Islet precursor cell (in vitro differentiated cells): Measurements from ENCODE around the gene AVL9.
"Not testable (repeated sequence)": the region's sequence is repeated elsewhere in the genome, so short reads cannot be mapped to it uniquely, and the experiment has no call there.

ENCODE experiments used
- DNase-seq: peaks from one replicate; pipeline ENCODE4 v3.0.0-alpha.2; 2018

AVL9 gene

DNA sequence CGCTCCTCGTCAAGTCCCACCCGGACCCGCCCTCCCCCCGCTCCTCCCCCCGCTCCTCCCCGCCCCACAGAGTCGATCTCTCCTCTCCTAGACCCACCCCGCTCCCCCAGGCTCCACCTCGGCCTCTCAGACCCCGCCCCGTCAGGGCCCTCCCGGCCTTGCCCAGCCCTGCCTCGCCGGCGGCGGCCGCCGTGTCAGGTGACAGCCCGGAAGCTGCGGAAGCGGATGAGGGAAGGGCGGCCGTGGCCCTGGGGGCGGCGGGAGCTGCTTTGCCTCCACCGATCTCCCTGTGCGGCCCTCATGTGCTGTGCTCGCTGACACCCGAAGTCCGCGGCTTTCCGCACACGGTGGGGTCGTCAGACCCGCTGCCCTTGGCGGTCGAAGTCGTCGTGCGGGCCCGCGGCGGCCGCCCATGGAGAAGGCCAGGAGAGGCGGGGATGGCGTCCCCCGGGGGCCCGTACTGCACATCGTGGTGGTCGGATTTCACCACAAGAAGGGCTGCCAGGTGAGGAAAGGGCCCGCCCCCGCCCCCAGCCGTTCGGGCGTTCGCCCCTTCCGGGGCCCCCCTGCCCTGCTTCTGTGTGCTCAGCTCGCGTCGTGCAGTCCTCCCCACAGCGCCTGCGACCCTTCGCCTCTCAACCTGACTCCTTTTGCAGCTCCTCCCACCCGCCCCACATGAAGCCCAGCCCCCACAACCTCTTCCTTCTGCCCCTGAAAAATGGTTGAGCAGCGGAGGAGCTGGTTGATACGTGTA lies at the start of gene AVL9:
AVL9 (plus strand) TSS at position 192 of the 754 bp plus-strand sequence; CDS start at position 413, 221 bp downstream.
- peak; percentile 100 for DNase-seq

- no peak for DNase-seq
Measured at GRCh38 chr7:32447218-32447617, 48.1 kb upstream of the AVL9 start.

GRCh38 chr7:32453341-32454011 lies 41.8 kb upstream of the AVL9 start:
- DNase-seq, result peak; percentile 66

DNA sequence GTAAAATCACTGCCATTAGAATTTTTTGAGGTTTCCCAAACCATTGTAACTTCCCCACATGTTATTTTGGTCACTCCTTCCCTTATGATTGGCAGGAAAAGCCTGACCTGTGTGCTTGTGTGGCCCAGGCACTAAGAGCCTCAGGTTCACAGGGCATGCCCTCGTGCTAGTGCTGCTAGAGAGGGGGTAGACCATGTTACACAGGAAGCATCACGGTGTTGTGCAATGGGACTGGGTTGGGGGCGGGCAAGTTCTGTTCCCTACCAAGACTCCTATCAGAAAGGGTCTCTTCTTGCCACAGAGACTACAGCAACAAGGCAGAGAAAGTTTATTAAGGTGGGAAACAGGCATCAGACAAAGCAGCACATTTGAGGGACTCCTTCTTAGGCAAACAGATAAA lies 37.3 kb upstream of the AVL9 start:
- no peak for DNase-seq

DNA sequence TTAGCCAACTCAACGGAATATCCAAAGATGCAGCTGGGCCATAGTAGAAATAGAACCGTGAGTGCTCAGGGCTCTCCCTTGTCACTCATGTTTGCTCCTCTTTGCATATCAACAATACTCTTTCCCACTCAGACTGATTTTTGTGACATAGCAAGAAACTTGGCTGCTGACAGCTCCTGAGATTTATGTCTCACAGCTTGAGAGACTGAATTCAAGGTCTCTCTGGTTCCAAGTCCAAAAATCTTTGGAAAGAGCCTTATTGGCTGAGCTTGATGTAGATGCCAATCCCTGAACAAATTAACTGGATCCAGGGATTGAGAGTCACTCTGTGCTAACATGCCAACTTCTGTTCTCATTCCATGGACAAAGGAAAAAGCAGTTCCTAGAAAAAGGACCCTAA lies 35.5 kb upstream of the AVL9 start:
- DNase-seq, result no peak

DNA sequence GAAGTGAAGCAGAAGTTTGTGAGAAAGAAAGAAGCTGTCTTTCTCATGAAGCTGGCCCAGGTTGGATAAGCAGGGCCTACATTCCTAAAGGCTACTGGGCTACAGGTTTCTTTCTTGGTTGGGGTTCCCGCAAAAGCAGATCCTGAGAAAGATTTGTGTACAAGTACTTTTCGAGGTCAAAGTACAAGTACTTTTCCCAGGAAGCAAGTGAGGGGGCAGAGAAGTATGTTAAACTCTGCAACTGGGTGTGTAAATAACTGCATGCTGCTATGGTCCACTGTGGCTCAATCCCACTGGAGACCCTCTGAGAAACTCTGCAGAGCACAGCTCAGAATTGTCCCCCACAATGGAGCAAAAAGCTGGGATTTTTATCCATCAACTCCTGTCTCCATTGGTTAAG lies 33.8 kb upstream of the AVL9 start:
- no peak for DNase-seq

DNA sequence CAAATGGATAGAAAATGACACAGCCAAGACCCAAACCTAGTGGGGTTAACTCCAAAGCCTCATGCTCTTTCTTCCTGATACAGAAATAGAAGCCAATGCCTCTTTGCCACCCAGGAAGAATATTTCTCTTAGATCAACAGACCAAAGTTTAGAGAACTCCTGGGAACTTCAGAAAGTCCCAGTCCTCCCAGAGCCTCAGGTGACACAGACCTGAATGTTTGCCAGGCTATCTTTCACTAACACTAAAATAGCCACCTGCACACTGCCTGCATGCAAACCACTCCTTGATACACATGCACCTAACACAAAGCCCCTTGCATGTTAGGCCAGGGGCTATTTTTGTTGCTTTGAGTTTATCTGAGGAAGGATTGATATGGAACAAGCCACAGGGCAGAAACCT lies 32.8 kb upstream of the AVL9 start:
- DNase-seq, result no peak

GRCh38 chr7:32462977-32463376 lies 32.3 kb upstream of the AVL9 start:
- no peak for DNase-seq

DNA sequence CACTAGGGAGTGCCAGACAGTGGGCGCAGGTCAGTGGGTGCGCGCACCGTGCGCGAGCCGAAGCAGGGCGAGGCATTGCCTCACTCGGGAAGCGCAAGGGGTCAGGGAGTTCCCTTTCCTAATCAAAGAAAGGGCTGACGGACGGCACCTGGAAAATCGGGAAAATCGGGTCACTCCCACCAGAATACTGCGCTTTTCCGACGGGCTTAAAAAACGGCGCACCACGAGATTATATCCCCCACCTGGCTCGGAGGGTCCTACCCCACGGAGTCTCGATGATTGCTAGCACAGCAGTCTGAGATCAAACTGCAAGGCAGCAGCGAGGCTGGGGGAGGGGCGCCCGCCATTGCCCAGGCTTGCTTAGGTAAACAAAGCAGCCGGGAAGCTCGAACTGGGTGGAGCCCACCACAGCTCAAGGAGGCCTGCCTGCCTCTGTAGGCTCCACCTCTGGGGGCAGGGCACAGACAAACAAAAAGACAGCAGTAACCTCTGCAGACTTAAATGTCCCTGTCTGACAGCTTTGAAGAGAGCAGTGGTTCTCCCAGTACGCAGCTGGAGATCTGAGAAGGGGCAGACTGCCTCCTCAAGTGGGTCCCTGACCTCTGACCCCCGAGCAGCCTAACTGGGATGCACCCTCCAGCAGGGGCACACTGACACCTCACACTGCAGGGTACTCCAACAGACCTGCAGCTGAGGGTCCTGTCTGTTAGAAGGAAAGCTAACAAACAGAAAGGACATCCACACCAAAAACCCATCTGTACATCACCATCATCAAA lies 30.5 kb upstream of the AVL9 start:
- DNase-seq, result not testable (repeated sequence)

- DNase-seq, result not testable (repeated sequence)
Measured at GRCh38 chr7:32470004-32470403, 25.3 kb upstream of the AVL9 start.

DNA sequence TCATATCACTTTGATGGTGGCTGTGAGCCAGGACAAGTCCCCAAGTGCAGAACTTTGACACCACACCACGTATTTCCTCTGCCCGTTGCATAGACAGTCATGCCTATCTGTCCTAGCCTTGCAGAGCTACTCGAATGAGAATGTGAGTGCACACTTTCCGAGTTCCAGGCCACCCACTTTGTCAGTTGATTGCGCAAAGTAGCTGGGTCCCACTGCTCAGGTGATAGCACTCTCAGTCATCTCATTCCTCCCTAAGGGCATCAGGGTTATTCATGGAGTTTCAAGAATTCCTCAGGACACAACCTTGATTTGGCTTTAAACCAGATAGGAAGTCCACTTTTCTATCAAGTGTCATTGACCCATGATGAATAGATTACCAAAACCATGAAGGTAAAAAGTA lies 24.4 kb upstream of the AVL9 start:
- DNase-seq, result peak; percentile 70

DNA sequence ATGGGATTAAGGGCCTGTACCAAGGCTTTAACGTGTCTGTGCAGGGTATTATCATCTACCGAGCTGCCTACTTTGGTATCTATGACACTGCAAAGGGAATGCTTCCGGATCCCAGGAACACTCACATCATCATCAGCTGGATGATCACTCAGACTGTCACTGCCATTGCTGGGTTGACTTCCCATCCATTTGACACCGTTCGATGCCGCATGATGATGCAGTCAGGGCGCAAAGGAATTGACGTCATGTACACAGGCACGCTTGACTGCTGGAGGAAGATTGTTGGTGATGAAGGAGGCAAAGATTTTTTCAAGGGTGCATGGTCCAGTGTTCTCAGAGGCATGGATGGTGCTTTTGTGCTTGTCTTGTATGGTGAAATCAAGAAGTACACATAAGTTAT lies 23.3 kb upstream of the AVL9 start:
- no peak for DNase-seq

DNA sequence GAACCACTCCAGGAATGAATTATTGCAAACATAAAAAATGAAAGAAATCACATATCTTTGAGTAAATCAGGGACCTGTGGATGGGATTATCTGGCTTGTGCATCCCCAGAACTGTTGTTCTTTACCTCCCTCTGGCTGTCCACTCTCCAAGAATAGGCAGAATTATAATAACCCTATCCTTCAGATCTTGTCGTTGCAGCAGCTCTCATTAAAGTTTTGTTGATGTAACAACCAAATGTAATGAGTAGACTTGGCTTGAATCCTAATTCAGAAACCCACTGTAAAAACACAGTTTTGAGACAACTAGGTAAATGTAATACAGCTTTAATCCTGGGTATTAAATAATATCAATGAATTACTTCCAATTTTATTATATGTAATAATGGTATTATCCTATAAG lies 21.3 kb upstream of the AVL9 start:
- no peak for DNase-seq

GRCh38 chr7:32476816-32477648 lies 18.3 kb upstream of the AVL9 start:
- no peak for DNase-seq

DNA sequence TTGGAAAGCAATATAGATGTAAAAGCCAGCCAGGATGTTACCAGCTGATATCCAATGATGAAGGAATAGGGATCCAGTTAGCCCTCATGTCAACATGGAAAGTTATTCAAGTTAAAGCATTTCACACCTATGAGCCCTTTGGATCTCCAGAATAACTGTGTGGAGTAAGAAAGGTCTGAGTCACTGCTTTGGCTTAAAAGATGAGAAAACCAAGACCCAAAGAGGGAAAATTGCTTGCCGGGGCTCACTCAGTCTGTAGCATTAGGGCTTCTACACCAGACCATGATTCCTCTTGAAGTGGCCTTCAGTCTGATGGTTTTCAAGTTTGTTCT lies 17.7 kb upstream of the AVL9 start:
- DNase-seq, result no peak

GRCh38 chr7:32479574-32480200 lies 15.6 kb upstream of the AVL9 start:
- DNase-seq, result no peak

DNA sequence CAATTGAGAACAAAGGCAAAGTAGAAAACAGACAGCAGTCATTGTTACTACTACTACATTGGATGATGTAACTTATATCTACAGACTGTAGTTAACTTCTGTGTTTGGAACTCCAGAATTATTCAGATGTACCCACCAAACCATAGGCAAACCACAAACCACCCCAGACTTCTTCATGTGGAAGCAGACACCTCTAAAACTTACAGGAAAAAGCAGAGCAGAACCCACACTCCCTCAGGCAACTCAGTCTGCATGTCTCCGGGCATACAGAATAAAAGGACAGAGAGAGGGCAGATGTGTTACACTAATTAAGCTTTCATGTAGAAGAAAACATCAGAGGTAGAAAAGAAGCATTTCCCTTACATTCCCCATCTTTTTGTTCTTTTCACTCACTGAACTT lies 14.1 kb upstream of the AVL9 start:
- no peak for DNase-seq

DNA sequence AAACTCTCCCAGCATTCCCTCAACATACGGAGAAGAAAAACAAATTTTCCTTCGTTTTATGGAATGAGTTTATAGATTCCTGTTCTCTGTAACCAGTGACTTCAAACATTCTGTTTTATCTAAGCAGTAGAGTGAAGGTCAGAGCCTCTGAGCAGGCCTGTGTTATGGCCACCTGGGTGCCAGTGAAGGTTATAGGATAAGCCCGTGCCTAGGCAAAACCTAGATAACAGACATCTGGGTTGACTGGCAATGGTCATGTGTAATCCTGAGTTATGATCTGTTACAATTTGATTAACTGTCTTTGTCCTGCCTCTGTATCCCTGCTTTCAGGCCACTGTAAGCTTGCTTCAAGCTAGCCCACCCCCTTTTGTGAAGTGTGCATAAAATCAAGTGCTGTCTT lies 13.4 kb upstream of the AVL9 start:
- DNase-seq, result no peak

DNA sequence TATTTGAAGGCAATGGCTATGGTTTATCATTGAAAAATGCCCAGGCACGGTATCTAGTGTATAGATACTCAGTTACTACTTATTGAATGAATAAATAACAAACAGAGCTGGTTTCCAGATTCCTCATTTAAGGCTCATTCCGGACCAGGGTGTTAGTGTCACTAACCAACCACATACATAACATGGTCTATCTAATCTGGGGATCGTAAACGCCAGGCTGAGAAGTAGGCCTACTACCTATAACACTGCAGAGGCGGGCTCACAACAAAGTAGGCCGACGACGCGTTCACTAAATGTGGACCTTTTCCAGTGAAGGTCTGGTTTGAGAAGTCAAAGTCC lies 5.5 kb upstream of the AVL9 start:
- no peak for DNase-seq

GRCh38 chr7:32490127-32490796 lies 5.0 kb upstream of the AVL9 start, which contains the start of gene LSM5:
Gene LSM5, minus strand, starts transcription at chr7:32490380. Its CDS starts 15 bp downstream, at chr7:32490365.
- peak; percentile 93 for DNase-seq

- DNase-seq, result no peak
Measured at GRCh38 chr7:32494946-32495297, 367 bp upstream of the AVL9 start.
